GM19193 (cell line): ENCODE measurements around the gene GPR179.

Source experiments
- POLR2A ChIP-seq: IDR thresholded peaks from 4 replicates; pipeline ENCODE4 v1.6.1; 2011; ENCODE audit not compliant: insufficient read depth, insufficient read length; ENCODE audit errors: extremely low read depth

The GPR179 gene

GRCh38 chr17:38329808-38330730, 13.7 kb downstream of the GPR179 start:
- TF ChIP-seq POLR2A = no peak

DNA sequence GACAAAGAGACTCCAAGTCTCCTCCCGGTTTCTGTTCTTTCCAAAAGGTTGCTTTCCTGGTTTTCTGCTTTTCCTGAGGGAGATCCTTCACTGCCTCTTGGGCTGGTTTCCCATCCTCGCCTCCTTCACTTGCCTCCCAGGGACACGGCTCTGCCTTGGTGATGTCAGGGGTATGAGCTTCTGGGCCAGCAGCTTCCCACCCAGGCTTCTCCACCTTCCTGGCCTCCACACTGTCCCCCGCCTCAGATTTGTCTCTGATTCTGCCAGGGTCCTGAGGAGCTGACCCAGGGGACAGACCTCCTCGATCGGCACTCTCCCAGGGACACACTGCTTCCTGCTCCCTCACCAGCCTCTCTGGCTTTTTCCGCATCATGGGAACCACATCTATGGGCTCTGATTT, 14.5 kb downstream of the GPR179 start:
- no peak for TF ChIP-seq POLR2A

DNA sequence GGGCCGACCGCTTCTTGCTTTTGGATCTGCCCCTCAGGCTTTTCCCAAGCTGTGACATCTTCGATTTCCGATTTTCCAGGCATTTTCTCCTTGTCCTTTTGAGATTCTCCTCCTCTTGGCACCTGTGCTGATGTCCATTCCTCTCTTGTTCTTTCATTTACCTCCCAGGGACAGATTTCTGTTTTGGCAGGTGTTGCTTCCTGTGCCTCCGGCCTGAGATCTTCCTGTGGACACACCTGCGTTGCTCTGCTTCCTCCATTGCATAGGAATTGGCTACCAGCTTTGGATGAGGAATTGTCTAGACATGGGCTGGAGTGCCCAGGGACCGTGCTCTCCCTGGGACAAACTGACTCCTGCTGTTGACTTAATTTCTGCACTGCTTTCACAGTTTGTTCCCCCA, 15.1 kb downstream of the GPR179 start:
- TF ChIP-seq POLR2A = no peak

GRCh38 chr17:38327936-38328335, 15.8 kb downstream of the GPR179 start:
- no peak for TF ChIP-seq POLR2A

DNA sequence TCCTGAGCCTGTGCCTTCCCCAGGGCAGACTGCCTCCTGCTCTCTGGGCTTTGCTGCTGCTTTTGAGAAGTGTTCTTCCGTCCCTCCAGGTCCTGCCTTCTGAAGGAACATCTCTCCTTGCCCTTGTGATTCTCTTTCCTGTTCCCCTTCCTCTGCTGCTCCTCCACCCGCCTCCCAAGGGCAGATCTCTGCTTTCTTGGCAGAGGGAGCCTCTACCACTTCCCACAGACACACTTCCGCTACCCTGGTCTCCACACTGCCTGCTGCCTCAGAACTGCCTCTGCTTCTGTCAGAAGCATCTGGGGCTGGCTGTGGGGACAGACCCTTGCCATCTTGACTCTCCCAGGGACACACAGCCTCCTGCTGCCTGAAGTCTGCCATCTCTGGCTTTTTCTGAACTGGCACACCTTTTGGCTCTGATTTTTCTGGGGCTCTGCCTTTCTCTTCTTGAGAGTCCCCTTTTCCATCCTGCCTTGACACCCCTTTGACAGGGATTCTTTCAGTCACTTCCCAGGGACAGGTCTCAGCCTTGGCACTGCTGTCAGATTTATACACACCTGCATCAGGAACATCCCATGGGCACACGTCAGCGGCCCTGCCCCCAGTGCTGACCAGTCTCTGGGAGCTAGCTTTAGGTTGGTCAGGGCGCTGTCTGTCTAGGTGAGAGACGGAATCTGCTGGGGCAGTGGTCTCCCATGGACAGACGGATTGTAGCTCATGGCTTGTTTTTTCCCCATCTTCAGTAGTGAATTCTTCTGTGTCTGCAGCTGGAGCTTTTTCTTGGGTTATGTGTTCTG, 16.6 kb downstream of the GPR179 start:
- no peak for TF ChIP-seq POLR2A

- TF ChIP-seq POLR2A = no peak
These were observed 18.4 kb downstream of the GPR179 start for GRCh38 chr17:38325221-38325851.

- no peak for TF ChIP-seq POLR2A
These were observed 19.0 kb downstream of the GPR179 start for GRCh38 chr17:38324772-38325171.

DNA sequence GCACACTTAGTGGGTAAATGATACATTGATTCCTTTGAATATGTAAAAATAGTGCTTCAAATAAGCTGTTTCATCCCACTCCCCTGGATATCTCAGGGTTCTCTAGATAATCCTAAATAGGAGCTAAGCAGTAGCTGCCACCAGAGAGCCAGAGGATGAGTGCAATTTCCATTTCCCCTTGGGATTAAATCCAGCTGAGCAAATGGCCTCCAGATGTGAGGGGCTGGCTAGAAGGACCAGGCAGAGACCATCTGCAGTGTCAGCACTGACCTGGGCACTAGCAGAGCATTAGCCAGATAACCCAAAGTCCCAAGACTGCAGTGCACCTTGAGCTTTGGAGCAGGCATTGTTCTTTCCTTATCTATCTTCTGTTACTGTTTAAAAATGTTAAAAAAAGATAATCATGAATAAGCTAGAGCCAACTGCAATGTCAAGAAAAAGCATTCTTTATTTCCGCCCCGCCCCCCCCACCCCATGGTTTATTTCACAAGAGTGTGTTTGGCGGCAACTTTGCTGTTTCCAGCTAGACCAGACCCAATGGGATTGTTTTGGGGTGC, 19.5 kb downstream of the GPR179 start:
- TF ChIP-seq POLR2A = no peak

- TF ChIP-seq POLR2A = no peak
These were observed 20.9 kb downstream of the GPR179 start for GRCh38 chr17:38322897-38323296.

DNA sequence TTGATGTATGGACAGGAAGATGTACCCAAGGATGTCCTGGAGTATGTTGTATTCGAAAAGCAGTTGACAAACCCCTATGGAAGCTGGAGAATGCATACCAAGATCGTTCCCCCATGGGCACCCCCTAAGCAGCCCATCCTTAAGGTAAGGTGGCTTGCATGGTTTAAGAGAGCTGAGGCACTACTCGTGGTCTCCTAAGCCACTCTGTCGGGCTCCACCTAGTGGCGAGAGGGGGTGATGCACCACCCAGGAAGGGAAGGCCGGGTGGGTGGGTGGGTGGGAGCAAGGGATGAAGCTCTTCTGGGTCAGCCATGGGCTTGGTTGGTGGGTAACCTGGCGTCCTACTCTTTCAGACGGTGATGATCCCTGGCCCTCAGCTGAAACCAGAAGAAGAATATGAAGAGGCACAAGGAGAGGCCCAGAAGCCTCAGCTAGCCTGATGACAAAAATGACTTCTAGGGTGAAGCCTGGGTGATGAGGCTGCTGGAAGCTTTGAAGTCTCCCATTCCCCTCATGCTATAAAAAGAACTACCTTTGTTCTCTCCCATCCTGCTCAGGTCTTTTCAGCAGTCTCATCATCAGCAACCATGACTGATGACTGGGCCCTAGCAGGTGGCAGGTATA, 21.5 kb downstream of the GPR179 start:
- no peak for TF ChIP-seq POLR2A

DNA sequence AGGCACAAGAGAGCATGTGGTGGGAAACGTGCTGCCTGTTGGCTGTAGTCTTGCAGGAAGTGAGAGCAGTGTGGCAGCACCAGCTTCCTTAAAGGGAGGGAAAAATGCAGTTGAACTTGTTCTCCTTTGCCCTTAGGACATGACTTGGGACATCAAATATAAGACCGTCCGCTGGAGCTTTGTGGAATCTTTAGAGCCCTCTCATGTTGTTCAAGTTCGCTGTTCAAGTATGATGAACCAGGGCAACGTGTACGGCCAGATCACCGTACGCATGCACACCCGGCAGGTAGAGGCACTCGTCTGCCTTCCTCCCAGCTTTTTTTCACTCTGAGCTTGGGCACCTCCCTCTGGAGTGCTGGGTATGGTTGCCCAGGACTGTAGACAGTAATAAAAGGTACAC, 23.3 kb downstream of the GPR179 start:
- no peak for TF ChIP-seq POLR2A

- TF ChIP-seq POLR2A = no peak
These were observed 26.7 kb downstream of the GPR179 start for GRCh38 chr17:38317081-38317480.

GRCh38 chr17:38315497-38315896, 28.3 kb downstream of the GPR179 start:
- TF ChIP-seq POLR2A = no peak

DNA sequence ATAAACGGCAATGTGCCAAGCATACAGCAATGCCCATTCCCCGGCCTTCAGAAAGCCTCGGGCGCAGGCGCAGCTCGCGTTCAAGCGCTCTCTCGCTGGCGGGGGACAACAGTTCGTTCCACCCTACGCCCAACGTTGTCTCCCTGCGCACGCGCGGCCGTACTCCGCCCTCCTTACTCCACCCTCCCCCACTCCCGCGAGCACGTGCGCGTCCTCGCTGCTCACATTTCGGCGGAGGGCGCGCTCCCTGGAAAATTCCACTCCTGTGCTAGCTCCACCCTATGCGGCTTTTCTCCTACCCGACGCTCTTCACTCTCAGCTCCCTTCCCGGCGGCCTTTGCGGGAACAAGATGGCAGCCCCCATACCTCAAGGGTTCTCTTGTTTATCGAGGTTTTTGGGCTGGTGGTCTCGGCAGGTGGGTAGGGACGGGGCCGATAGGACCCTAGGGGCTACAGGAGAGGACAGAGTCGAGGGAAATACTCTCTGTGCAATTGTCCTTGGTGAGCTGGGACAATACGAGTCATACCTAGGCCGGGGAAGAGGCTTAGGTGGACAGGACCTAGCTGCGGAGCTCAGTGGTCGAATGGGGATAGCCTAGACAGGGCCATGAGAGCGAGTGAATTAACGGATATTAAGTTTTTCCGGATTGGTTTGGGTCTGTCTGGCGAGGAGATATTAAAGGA, 46.8 kb downstream of the GPR179 start, which contains the start of gene MRPL45:
MRPL45 (plus strand) TSS at position 335 of the 684 bp plus-strand sequence; CDS start at position 351, 16 bp downstream.
- peak; percentile 24 for TF ChIP-seq POLR2A
